ENCODE results near the gene USP48.
"Not testable (repeated sequence)": the region's sequence is repeated elsewhere in the genome, so short reads cannot be mapped to it uniquely, and the experiment has no call there.

Gene USP48, protein sequence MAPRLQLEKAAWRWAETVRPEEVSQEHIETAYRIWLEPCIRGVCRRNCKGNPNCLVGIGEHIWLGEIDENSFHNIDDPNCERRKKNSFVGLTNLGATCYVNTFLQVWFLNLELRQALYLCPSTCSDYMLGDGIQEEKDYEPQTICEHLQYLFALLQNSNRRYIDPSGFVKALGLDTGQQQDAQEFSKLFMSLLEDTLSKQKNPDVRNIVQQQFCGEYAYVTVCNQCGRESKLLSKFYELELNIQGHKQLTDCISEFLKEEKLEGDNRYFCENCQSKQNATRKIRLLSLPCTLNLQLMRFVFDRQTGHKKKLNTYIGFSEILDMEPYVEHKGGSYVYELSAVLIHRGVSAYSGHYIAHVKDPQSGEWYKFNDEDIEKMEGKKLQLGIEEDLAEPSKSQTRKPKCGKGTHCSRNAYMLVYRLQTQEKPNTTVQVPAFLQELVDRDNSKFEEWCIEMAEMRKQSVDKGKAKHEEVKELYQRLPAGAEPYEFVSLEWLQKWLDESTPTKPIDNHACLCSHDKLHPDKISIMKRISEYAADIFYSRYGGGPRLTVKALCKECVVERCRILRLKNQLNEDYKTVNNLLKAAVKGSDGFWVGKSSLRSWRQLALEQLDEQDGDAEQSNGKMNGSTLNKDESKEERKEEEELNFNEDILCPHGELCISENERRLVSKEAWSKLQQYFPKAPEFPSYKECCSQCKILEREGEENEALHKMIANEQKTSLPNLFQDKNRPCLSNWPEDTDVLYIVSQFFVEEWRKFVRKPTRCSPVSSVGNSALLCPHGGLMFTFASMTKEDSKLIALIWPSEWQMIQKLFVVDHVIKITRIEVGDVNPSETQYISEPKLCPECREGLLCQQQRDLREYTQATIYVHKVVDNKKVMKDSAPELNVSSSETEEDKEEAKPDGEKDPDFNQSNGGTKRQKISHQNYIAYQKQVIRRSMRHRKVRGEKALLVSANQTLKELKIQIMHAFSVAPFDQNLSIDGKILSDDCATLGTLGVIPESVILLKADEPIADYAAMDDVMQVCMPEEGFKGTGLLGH

DNA sequence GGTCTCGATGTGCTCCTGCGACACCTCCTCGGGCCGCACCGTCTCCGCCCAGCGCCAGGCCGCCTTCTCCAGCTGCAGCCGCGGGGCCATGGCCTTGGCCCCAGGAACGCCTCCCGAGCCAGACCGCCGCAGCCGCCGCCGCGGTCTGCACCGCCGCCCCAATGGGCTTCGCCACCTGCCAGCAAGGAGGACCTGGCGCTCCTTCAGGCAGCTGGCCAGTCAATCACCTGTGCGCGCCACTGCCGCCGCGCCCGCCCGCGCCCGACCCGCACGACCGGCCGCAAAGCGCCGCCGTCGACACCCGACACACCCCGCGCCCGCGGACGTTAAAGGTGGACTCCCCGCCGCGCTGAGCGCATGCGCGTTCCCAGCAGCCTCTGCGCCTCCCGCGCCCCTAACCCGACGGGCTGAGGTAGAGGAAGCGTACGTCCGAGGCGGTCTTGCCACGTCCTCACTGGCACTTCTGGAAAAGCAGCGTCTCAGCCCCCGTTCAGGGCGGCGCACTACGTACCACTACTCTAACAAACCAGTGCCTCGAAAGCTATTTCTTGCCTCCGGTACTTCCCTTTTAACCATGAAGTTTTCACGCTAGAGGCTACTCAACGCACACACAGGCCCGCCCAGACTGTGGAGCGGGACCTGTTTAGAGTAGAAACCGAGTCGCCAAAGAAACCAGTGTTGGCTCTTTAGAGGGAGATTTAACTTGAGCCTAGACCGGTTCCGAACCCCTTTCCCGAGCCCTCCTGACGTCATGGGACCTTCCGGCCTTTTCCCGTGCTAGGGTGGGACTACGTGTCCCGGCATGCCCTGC, at the start of gene USP48:
Gene USP48 (minus strand): TSS at position 282 of the 811 bp plus-strand sequence. CDS start 192 bp downstream, at position 90.
- DNase-seq, result peak; percentile 96 to 97

GRCh38 chr1:21831454-21831970, 48.6 kb upstream of the USP48 start:
- DNase-seq, result no peak

- no peak for DNase-seq
These were observed 48.0 kb upstream of the USP48 start for GRCh38 chr1:21830792-21831453.

DNA sequence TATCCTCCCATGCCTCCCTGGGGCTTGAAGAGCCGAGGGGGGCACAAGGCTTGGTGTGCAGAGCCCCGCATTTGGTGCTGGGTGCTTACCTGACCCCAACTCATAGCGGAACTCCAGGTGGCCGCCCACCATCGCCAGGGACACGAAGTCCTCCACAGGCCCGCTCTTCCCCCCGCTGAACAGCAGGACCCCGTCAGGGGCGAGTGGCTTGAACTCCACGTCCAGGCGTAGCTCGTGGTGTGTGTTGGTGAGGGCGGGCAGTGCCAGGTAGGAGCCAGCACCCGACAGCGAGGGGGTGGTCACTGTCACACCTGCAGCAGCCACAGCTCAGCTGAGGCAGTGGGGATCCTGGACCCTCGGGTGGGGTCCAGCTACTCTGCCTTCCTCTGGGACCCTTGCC, 46.3 kb upstream of the USP48 start:
- DNase-seq, result no peak

GRCh38 chr1:21828506-21829210, 45.7 kb upstream of the USP48 start:
- no peak for DNase-seq

- no peak for DNase-seq
These were observed 45.1 kb upstream of the USP48 start for GRCh38 chr1:21828075-21828474.

DNA sequence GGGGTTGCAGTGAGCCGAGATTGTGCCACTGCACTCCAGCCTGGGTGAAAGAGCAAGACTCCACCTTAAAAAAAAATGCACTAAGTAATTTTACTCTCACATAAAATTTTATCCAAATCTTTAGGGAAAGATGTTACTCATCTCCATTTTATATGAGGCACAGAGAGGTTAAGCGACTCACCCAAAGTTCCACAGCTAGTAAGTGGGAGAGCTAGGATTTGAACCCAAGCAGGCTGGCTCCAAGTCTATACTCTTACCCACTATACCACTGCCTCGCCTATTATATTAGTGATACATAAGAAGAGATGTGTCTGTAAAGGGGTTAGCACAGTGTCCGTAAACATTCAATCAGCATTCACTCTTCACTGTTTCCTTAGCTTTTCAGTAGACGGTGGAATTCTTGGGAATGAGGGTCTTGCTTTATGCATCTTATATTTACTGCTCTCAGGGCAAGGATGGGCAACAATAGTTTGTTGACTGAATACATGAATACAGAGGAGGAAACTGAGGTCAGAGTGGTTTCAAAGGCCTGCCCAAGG, 44.3 kb upstream of the USP48 start:
- DNase-seq, result no peak

DNA sequence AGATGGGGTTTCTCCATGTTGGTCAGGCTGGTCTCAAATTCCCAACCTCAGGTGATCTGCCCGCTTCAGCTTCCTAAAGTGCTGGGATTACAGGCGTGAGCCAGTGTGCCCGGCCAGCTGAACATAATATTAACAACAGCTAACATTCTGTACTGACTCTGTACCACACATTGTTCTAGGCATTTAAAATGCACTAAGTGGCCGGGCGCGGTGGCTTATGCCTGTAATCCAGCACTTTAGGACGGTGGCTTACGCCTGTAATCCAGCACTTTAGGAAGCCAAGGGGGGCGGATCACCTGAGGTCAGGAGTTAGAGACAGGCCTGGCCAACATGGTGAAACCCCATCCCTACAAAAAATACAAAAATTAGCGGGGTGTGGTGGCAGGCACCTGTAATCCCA, 43.7 kb upstream of the USP48 start:
- not testable (repeated sequence) for DNase-seq

DNA sequence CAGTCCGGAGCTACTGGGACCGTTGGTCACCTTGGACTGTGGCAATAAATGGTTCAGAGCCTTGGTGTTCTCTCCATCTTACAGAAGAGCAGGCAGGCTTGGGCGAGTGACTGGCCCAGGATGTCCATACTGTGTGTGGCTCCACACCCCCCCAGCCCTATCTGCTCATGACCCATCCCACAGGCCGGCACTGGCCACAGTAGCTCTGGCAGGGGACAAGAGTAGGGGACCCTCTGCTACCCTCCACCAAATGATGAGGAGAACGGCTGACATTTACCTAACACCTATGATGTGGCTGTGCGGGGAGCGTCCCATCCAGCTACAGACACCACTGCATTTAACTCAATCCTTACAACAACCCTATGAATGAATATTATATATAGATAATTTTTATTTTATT, 42.4 kb upstream of the USP48 start:
- DNase-seq, result no peak

- no peak for DNase-seq
These were observed 42.0 kb upstream of the USP48 start for GRCh38 chr1:21824926-21825325.

GRCh38 chr1:21823980-21824702, 41.2 kb upstream of the USP48 start:
- DNase-seq, result no peak

DNA sequence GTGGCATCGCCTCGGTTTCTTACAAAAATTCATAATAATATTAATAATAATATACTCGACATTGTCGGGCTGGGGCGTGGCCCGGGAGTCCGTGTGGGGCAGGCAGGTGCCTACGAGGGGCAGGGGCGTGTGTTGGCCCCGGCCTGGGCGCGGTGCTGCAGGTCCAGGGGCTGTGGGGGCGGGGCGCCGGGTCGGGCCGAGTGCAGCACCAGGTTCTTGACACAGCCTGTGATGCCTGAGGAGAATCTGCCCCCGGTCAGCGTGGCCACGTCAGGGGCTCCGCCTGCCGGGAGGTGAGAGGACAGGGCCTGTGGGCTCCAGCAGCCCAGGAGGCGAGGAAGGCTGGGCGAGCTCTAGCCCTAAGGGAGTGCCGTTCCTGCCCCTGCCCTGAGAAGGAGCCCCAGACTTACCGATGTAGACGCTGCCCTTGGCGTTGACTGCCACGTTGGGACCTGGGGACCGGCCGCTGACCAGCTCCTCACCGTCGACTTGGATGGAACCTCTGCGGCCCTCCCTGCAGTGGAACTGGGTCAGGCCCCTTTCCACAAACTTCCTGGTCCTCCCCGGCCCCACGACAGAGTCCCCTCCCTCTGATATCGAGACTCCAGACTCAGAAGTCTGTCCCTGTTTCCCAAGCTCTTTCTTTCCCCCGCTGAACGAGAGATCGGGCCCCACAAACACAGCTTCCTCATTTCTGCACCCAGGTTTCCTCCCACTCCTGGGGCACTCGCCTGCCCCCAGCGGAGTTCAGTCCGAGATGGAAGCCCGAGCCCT, 40.4 kb upstream of the USP48 start:
- no peak for DNase-seq

- DNase-seq, result no peak
These were observed 39.4 kb upstream of the USP48 start for GRCh38 chr1:21822349-21822748.

DNA sequence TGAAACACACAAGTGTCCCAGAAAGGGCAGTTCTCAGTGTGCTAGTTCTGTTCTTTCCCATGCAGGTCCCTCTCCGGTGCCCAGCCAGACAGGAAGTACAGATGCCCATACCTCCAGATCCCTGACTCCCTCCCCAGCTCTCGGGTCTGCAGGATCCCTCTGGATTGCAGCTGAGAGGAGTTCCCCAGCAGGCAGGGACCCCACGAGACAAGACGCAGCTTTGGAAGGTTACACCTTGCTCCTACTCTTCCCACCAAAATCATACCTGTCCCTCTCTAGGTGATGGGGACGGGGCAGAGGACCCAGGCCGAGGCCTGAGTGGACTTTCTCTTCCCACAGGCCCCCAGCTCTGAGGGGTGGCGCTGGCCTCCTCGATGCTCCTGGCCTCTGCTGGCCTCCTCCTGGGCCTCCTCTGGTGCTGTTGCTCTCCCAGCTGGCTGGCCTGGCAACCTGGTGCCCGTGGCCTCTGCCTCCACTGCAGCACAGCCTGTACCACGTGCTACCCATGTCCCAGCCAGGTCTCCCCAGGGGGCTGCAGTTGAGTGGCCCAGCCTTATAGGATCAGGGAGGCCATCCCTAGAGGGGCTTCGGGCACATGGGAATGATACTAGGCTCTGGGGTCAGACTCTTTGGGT, 38.6 kb upstream of the USP48 start:
- DNase-seq, result no peak

DNA sequence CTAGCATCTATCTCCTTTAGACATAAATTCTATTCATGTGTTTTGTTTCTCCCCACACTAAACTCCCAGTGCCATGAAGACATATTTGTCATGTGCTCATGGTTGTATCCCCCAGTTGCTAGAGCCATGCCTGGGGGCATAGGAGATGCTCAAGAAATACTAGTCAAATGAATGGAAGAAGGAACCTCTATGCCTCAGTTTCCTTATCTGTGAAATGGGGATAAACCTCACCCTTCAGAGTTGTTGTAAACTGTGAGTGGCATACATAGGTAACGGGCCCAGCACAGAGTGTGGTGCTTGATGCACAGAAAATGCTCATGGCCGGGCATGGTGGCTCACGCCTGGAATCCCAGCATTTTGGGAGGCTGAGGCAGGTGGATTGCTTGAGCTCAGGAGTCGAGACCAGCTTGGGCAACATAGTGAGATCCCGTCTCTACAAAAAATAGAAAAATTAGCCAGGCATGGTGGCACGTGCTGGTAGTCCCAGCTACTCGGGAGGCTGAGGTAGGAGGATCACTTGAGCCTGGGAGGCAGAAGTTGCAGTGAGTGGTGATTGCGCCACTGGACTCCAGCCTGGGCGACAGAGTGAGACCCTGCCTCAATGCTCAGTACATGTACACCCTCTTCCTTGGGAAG, 37.8 kb upstream of the USP48 start:
- DNase-seq, result no peak

DNA sequence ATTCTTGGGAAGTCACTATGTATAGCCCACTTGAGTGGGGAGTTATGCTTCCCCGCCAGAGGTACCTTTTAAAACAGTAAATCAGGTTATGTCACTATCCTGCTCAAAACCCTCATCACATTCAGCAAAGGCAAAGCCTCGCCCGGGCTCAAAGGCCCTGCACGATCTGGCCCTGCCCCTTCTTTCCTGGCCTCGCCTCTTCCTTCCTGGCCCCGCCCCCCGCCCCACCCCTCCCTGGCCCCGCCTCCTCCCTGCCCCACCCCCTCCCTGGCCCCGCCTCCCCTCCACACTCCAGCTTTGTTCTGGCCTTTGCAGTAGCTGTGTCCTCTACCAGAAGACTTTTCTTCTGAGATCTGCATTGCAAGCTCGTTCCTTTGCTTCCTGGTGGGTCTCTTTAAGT, 35.7 kb upstream of the USP48 start:
- peak; percentile 29 to 44 for DNase-seq

DNA sequence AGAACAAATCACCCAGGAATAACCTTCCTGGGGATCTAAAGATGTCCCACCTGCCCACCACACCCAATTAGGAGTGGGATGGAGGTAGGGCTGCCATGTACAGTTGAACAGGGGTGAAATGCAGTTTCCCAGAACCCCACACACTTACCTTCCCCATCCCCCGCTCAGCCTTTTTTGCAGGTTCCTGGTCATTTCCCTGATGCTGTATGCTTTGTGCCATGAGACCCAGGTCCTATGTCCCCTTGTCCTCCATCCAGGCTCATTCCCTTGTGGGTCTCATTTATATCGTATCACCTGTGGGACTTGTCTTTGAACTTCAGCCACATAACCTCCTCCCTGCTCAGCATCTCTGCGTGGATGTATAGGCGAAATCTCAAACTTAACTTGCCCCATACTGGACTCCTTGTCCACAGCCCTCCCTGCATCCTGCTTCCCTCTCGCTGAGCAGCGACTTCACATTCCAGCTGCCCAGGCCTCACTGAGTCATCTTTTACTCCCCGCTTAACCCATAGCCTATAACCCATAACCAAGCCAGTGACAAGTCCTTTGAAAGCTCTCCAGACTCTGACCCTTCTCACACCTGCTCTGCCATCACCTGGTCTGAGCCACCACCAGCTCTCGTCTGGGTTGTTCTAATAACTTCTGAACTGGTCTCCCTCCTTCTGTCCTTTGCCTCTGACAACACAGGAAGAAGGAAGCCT, 33.8 kb upstream of the USP48 start:
- no peak for DNase-seq

Data from activated CD4-positive, alpha-beta T cell treated with anti-CD3 and anti-CD28 coated beads, Interleukin-2, amount 50 U/mL, for 48 hours (primary cell).